Ishikawa (cell line): ENCODE results near the gene ALDH7A1.

ENCODE experiments used
- EP300 ChIP-seq: IDR thresholded peaks from 2 replicates; pipeline ENCODE4 v1.6.1; 2012; ENCODE audit warnings: borderline replicate concordance
- MAX ChIP-seq: IDR thresholded peaks from 2 replicates; pipeline ENCODE4 v1.6.1; 2012
- RAD21 ChIP-seq: IDR thresholded peaks from 2 replicates; pipeline ENCODE4 v1.6.1; 2012; ENCODE audit warnings: low read depth
- TAF1 ChIP-seq: IDR thresholded peaks from 2 replicates; pipeline ENCODE4 v1.6.1; 2012; ENCODE audit warnings: low read depth, mild to moderate bottlenecking
- TCF12 ChIP-seq: IDR thresholded peaks from 2 replicates; pipeline ENCODE4 v1.6.1; 2012; ENCODE audit warnings: low read depth
- TEAD4 ChIP-seq: IDR thresholded peaks from 2 replicates; pipeline ENCODE4 v1.6.1; 2012
- USF1 ChIP-seq: IDR thresholded peaks from 2 replicates; pipeline ENCODE4 v1.6.1; 2012
- YY1 ChIP-seq: IDR thresholded peaks from 2 replicates; pipeline ENCODE4 v1.6.1; 2012; ENCODE audit warnings: low read depth

- TF ChIP-seq USF1 (no peak), YY1 (no peak), EP300 (no peak), RAD21 (no peak), TEAD4 (no peak), MAX (no peak), TCF12 (no peak), TAF1 (no peak)
Measured at GRCh38 chr5:126619781-126620180, 24.8 kb upstream of the ALDH7A1 start.
